Glutamatergic neuron (in vitro differentiated cells): ENCODE measurements around the gene UBE2D1. TPM values are rescaled to one million over a fixed set of nuclear protein-coding genes. Genes with fewer than 3 reads are reported as not detected.

ENCODE experiments used
- DNase-seq: peaks from one replicate; pipeline ENCODE4 v3.0.0; 2022
- H3K27ac Mint-ChIP-seq: one replicate; pipeline ENCODE4 v1.8.0; 2020; ENCODE audit warnings: mild to moderate bottlenecking, mixed read lengths, inconsistent platforms; ENCODE audit not compliant: unreplicated experiment
- H3K27me3 Mint-ChIP-seq: one replicate; pipeline ENCODE4 v1.8.0; 2020; ENCODE audit warnings: mild to moderate bottlenecking, moderate library complexity, mixed read lengths, inconsistent platforms; ENCODE audit not compliant: unreplicated experiment
- H3K36me3 Mint-ChIP-seq: one replicate; pipeline ENCODE4 v1.8.0; 2020; ENCODE audit warnings: mild to moderate bottlenecking, mixed read lengths, inconsistent platforms; ENCODE audit not compliant: unreplicated experiment
- H3K4me1 Mint-ChIP-seq: one replicate; pipeline ENCODE4 v1.8.0; 2020; ENCODE audit warnings: mild to moderate bottlenecking, low read depth, mixed read lengths, inconsistent platforms; ENCODE audit not compliant: unreplicated experiment
- H3K4me3 Mint-ChIP-seq: one replicate; pipeline ENCODE4 v1.8.0; 2020; ENCODE audit warnings: mild to moderate bottlenecking, mixed read lengths, inconsistent platforms; ENCODE audit not compliant: unreplicated experiment
- H3K9me3 Mint-ChIP-seq: one replicate; pipeline ENCODE4 v1.8.0; 2020; ENCODE audit warnings: mild to moderate bottlenecking, moderate library complexity, mixed read lengths, inconsistent platforms; ENCODE audit not compliant: unreplicated experiment
- CTCF ChIP-seq: fragments of 200-600 bp; sonication (generic); IDR thresholded peaks from one replicate; pipeline ENCODE4 v1.5.0; 2021; ENCODE audit not compliant: partially characterized antibody, unreplicated experiment
- total RNA-seq: library from RNA; stranded (reverse); fragmentation: NEBNext Ultra II Directional; extraction: Animal tissue kit (Norgen Biotek cat#: 25700); gene quantifications from one replicate; pipeline ENCODE4 v1.2.1, GENCODE V29; 2021; ENCODE audit not compliant: unreplicated experiment

Gene UBE2D1
- total RNA-seq, 1 donor from 2014 or later = 48.1 TPM

- Mint-ChIP-seq H3K27me3 (peaks cover 4% of the 10 kb centered on the region), H3K27ac (no peak overlapping the region), H3K36me3 (no peaks in the 10 kb centered on the region), H3K4me1 (no peaks in the 10 kb centered on the region), H3K9me3 (no peaks in the 10 kb centered on the region), H3K4me3 (no peak overlapping the region)
- TF ChIP-seq CTCF = no peak
- DNase-seq = no peak
Observed at GRCh38 chr10:58393317-58393716, 58.5 kb downstream of the UBE2D1 start.

- Mint-ChIP-seq H3K4me3 (no peak overlapping the region), H3K27ac (no peak overlapping the region), H3K9me3 (no peaks in the 10 kb centered on the region), H3K4me1 (no peaks in the 10 kb centered on the region), H3K27me3 (peaks cover 4% of the 10 kb centered on the region), H3K36me3 (no peaks in the 10 kb centered on the region)
- DNase-seq = no peak
- no peak for TF ChIP-seq CTCF
Observed at GRCh38 chr10:58394471-58394870, 59.7 kb downstream of the UBE2D1 start.

GRCh38 chr10:58396057-58396456 lies 61.3 kb downstream of the UBE2D1 start:
- H3K9me3 Mint-ChIP-seq = no peaks in the 10 kb centered on the region
- peaks cover 4% of the 10 kb centered on the region for H3K27me3 Mint-ChIP-seq
- TF ChIP-seq CTCF = no peak
- no peak overlapping the region for H3K4me3 Mint-ChIP-seq
- DNase-seq = no peak
- no peaks in the 10 kb centered on the region for H3K4me1 Mint-ChIP-seq
- H3K36me3 Mint-ChIP-seq = no peaks in the 10 kb centered on the region
- no peak overlapping the region for H3K27ac Mint-ChIP-seq

GRCh38 chr10:58397830-58398229 lies 63.0 kb downstream of the UBE2D1 start:
- Mint-ChIP-seq H3K27ac (no peak overlapping the region), H3K9me3 (no peaks in the 10 kb centered on the region), H3K36me3 (no peaks in the 10 kb centered on the region), H3K4me1 (no peaks in the 10 kb centered on the region), H3K27me3 (peaks cover 4% of the 10 kb centered on the region), H3K4me3 (no peak overlapping the region)
- TF ChIP-seq CTCF = no peak
- no peak for DNase-seq

GRCh38 chr10:58399410-58399809 lies 64.6 kb downstream of the UBE2D1 start:
- Mint-ChIP-seq H3K4me3 (no peak overlapping the region), H3K9me3 (no peaks in the 10 kb centered on the region), H3K27me3 (peaks cover 4% of the 10 kb centered on the region)

More at GRCh38 chr10:58399410-58399809, 64.6 kb downstream of the UBE2D1 start:
- TF ChIP-seq CTCF = no peak
- no peak overlapping the region for H3K27ac Mint-ChIP-seq
- H3K36me3 Mint-ChIP-seq = no peaks in the 10 kb centered on the region
- H3K4me1 Mint-ChIP-seq = no peaks in the 10 kb centered on the region
- no peak for DNase-seq
